CD8-positive, alpha-beta memory T cell (primary cell): Measurements from ENCODE around the gene FGFBP1. TPM values are rescaled to one million over a fixed set of nuclear protein-coding genes. Genes with fewer than 3 reads are reported as not detected.

Experiments used
- CTCF ChIA-PET: fragments of 350-600 bp; sonication (Branson Sonifier 250); formaldehyde crosslinking; loops from one replicate; lab custom pipeline; 2021; ENCODE audit warnings: antibody characterized with exemption; lab: Charles Lee
- POLR2A ChIA-PET: fragments of 350-600 bp; sonication (Branson Sonifier 250); formaldehyde crosslinking; loops from one replicate; lab custom pipeline; 2021; ENCODE audit warnings: antibody characterized with exemption; lab: Charles Lee
- DNase-seq, 5 donors: peaks; one replicate each; pipeline versions ENCODE4 v3.0.0 to v3.0.0-alpha.2; 2020 to 2022; ENCODE audit warnings: mixed read lengths in 1 of 5
- H3K27ac ChIP-seq: one replicate; pipeline ENCODE4 v1.7.0; 2013; ENCODE audit warnings: low read depth, mild to moderate bottlenecking, low read length, moderate library complexity
- H3K27me3 ChIP-seq: 2 replicates; pipeline ENCODE4 v1.7.0; 2013; ENCODE audit warnings: low read length, mild to moderate bottlenecking; ENCODE audit not compliant: insufficient read depth, poor library complexity, severe bottlenecking
- H3K36me3 ChIP-seq: 2 replicates; pipeline ENCODE4 v1.7.0; 2013; ENCODE audit warnings: mild to moderate bottlenecking, low read length, moderate library complexity; ENCODE audit not compliant: insufficient read depth
- H3K4me1 ChIP-seq: 2 replicates; pipeline ENCODE4 v1.7.0; 2013; ENCODE audit warnings: mild to moderate bottlenecking, low read length, moderate library complexity; ENCODE audit not compliant: insufficient read depth
- H3K4me3 ChIP-seq: 2 replicates; pipeline ENCODE4 v1.7.0; 2013; ENCODE audit warnings: mild to moderate bottlenecking, low read length
- H3K9me3 ChIP-seq: 2 replicates; pipeline ENCODE4 v1.7.0; 2013; ENCODE audit warnings: mild to moderate bottlenecking, low read length
- H3K27ac Mint-ChIP-seq, 8 donors: one replicate each; pipeline ENCODE4 v1.8.0; 2020 to 2021; ENCODE audit warnings: mixed read lengths in 8 of 8, mild to moderate bottlenecking in 6 of 8, inconsistent platforms in 3 of 8, moderate library complexity in 3 of 8
- H3K27me3 Mint-ChIP-seq, 2 donors: one replicate each; pipeline ENCODE4 v1.8.0; 2020 to 2021; ENCODE audit warnings: mixed read lengths in 2 of 2, mild to moderate bottlenecking in 1 of 2, moderate library complexity in 1 of 2
- H3K36me3 Mint-ChIP-seq, 3 donors: one replicate each; pipeline ENCODE4 v1.8.0; 2020 to 2021; ENCODE audit warnings: mixed read lengths in 3 of 3, inconsistent platforms in 1 of 3, mild to moderate bottlenecking in 1 of 3
- H3K4me1 Mint-ChIP-seq, 3 donors: one replicate each; pipeline ENCODE4 v1.8.0; 2020 to 2021; ENCODE audit warnings: mixed read lengths in 3 of 3, inconsistent platforms in 1 of 3, mild to moderate bottlenecking in 1 of 3
- H3K4me3 Mint-ChIP-seq, 7 donors: one replicate each; pipeline ENCODE4 v1.8.0; 2020 to 2021; ENCODE audit warnings: mixed read lengths in 7 of 7, mild to moderate bottlenecking in 6 of 7, moderate library complexity in 4 of 7, inconsistent platforms in 2 of 7
- H3K9me3 Mint-ChIP-seq, 5 donors: one replicate each; pipeline ENCODE4 v1.8.0; 2020 to 2022; ENCODE audit warnings: mixed read lengths in 5 of 5, mild to moderate bottlenecking in 3 of 5, moderate library complexity in 2 of 5, inconsistent platforms in 1 of 5
- polyA plus RNA-seq: library from polyadenylated mRNA; unstranded; fragments of 300-500 nt; fragmentation: Illumina TruSeq; gene quantifications from one replicate; pipeline ENCODE4 v1.2.3, GENCODE V29; 2021
- total RNA-seq, 2 experiments: library from RNA; stranded (reverse); gene quantifications; one replicate each; pipeline ENCODE4 v1.2.3, GENCODE V29; 2021

The FGFBP1 gene
- total and polyA plus RNA-seq, 3 experiments from 2014 or later = not detected

DNA sequence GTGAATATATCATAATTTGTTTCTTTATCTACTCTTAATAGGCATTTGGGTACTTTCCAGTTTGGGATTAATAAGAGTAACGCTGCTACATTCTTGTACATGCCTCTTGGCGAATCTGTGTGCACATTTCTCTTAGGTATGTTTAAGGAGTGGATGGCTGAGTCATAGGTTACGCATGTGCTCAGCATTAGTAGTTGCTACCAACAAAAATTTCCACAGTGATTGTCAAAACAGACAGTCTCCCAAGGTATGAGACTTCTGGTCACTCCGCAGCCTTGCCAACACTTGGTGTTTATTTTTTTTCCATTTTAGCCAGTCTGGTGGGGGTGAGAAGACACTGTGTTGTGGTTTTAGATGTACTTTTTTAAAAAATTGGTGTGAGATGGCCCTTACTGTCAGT is 44.6 kb downstream of the FGFBP1 start:
- ChIA-PET POLR2A (no interaction called here), CTCF (interaction anchor here (1.2 kb wide), 1 partner anchor 11 kb away, joined by 3 read pairs; no protein-coding TSS in a partner anchor)
- H3K9me3 Mint-ChIP-seq = no peaks in the 10 kb centered on the region
- no peaks in the 10 kb centered on the region for H3K4me1 ChIP-seq
- no peaks in the 10 kb centered on the region for H3K36me3 ChIP-seq
- no peak overlapping the region for H3K27ac Mint-ChIP-seq
- H3K36me3 Mint-ChIP-seq = no peaks in the 10 kb centered on the region
- H3K4me3 ChIP-seq = no peak overlapping the region
- H3K9me3 ChIP-seq = no peaks in the 10 kb centered on the region
- H3K27ac ChIP-seq = no peak overlapping the region
- peaks cover 14 to 58% of the 10 kb centered on the region in 2 donors for H3K27me3 Mint-ChIP-seq
- no peak overlapping the region for H3K4me3 Mint-ChIP-seq
- DNase-seq = no peak
- no peaks in the 10 kb centered on the region for H3K4me1 Mint-ChIP-seq
- no peaks in the 10 kb centered on the region for H3K27me3 ChIP-seq

DNA sequence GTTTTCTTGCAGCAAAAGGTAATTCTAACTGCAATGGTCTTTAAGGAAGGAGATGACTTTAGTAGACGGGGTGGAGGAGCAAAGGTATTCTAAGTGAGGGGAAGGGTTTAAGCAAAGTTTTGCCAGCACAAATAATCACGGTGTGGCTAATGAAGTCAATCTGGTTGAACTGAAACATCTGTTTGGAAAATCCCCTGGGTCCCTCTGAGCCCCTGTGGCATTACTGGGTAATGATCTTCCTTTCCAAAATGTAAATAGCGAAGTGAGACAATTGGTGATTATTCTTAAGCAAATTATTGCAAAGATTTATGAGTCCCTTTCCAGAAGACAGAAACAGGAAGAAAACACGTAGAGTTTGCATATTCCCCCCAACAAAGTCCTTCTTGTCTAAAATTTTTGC is 47.2 kb downstream of the FGFBP1 start:
- POLR2A ChIA-PET = no interaction called here
- Mint-ChIP-seq H3K4me3 (no peak overlapping the region), H3K27me3 (peaks cover 9 to 46% of the 10 kb centered on the region in 2 donors), H3K9me3 (no peaks in the 10 kb centered on the region), H3K4me1 (no peaks in the 10 kb centered on the region), H3K36me3 (no peaks in the 10 kb centered on the region), H3K27ac (no peak overlapping the region)
- CTCF ChIA-PET = no interaction called here
- no peak for DNase-seq
- no peaks in the 10 kb centered on the region for H3K9me3 ChIP-seq
- no peak overlapping the region for H3K27ac ChIP-seq
- no peaks in the 10 kb centered on the region for H3K27me3 ChIP-seq
- no peak overlapping the region for H3K4me3 ChIP-seq
- no peaks in the 10 kb centered on the region for H3K4me1 ChIP-seq
- no peaks in the 10 kb centered on the region for H3K36me3 ChIP-seq

DNA sequence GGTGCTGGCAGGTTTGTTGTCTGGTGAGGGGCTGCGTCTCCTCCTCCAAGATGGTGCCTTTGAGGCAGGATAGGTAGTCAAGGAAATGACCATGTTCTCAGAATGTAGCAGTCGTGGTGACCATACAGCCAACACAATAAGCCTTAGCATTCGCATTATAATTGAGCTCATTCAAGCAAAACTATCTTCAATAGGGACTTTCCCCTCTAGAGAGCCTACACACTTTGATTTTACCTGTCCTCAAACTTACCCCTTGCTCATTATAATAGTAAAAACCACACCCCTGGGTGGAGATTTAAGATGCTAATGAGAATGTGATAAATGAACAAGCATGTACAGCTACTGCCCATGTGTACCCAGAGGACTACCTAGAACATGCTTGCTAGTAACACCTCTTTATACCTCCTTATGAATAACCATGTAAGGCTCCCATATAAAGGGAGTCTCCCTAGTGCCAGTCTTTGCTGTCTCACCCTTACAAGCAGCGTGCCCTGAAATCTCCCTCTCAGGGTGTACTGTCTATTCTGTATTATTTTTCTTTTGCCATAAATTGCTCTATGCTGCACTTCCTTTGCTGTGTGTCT is 48.2 kb downstream of the FGFBP1 start:
- no peaks in the 10 kb centered on the region for H3K9me3 Mint-ChIP-seq
- Histone ChIP-seq H3K4me3 (no peak overlapping the region), H3K4me1 (no peaks in the 10 kb centered on the region), H3K9me3 (no peaks in the 10 kb centered on the region), H3K27me3 (no peaks in the 10 kb centered on the region), H3K27ac (no peak overlapping the region), H3K36me3 (no peaks in the 10 kb centered on the region)
- no peaks in the 10 kb centered on the region for H3K4me1 Mint-ChIP-seq
- ChIA-PET POLR2A (no interaction called here), CTCF (no interaction called here)
- no peak for DNase-seq
- H3K27ac Mint-ChIP-seq = peak overlapping the region in 1 of 8 donors; percentile 11
- no peaks in the 10 kb centered on the region for H3K36me3 Mint-ChIP-seq
- H3K27me3 Mint-ChIP-seq = peaks cover 9 to 38% of the 10 kb centered on the region in 2 donors
- H3K4me3 Mint-ChIP-seq = no peak overlapping the region

DNA sequence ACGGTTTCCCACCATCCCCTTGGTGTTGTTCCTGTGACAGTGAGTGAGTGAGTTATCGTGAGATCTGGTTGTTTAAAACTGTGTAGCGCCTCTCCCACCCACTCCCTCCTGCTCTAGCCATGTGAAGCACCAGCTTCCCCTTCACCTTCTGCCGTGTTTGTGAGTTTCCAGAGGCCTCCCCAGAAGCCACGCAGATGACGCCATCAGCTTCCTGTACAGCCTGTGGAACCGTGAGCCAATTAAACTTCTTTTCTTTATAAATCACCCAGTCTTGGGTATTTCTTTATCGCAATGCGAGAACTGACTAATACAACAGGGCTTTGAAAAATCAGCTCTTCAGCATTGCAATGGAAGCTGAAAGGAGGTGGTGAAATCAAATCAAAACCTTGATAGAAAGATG is 50.0 kb downstream of the FGFBP1 start:
- Histone ChIP-seq H3K4me3 (no peak overlapping the region), H3K4me1 (no peaks in the 10 kb centered on the region), H3K9me3 (no peaks in the 10 kb centered on the region), H3K27ac (no peak overlapping the region), H3K27me3 (no peaks in the 10 kb centered on the region), H3K36me3 (no peaks in the 10 kb centered on the region)
- no peaks in the 10 kb centered on the region for H3K36me3 Mint-ChIP-seq
- no peaks in the 10 kb centered on the region for H3K9me3 Mint-ChIP-seq
- H3K4me3 Mint-ChIP-seq = no peak overlapping the region
- H3K27ac Mint-ChIP-seq = no peak overlapping the region
- CTCF ChIA-PET = no interaction called here
- POLR2A ChIA-PET = no interaction called here
- no peak for DNase-seq
- peaks cover 10 to 24% of the 10 kb centered on the region in 2 donors for H3K27me3 Mint-ChIP-seq
- no peaks in the 10 kb centered on the region for H3K4me1 Mint-ChIP-seq

Other genes starting within 250 kb of the FGFBP1 start
- under 1 TPM; 0.44 to 0.48 TPM for gene BST1, start 235.7 kb downstream of the FGFBP1 start, total RNA-seq
- 0.39 TPM for gene BST1, start 235.7 kb downstream of the FGFBP1 start, polyA plus RNA-seq
- 10 to 100 TPM in 1 of 2 experiments, 1 to 10 TPM in 1; 9.0 to 11.7 TPM for gene CD38, start 160.4 kb downstream of the FGFBP1 start, total RNA-seq
- 2.1 TPM for gene CD38, start 160.4 kb downstream of the FGFBP1 start, polyA plus RNA-seq
- 1 to 10 TPM; 3.5 TPM for gene FGFBP2, start 24.4 kb upstream of the FGFBP1 start, total RNA-seq
- 99.3 TPM for gene FGFBP2, start 24.4 kb upstream of the FGFBP1 start, polyA plus RNA-seq
- under 1 TPM in 1 of 2 experiments, not detected in 1; 0.72 TPM for gene PROM1, start 145.3 kb upstream of the FGFBP1 start, total RNA-seq
- not detected for gene PROM1, start 145.3 kb upstream of the FGFBP1 start, polyA plus RNA-seq